CMK (cell line): ENCODE results near the gene HYAL4.
"Not testable (repeated sequence)": the region's sequence is repeated elsewhere in the genome, so short reads cannot be mapped to it uniquely, and the experiment has no call there.

Experiments
- DNase-seq: peaks from one replicate; pipeline ENCODE4 v3.0.0-alpha.2; 2010; ENCODE audit warnings: low read depth

Gene HYAL4

GRCh38 chr7:123844712-123845219, at the start of gene HYAL4:
Gene HYAL4 (plus strand): TSS chr7:123845169. CDS start chr7:123868274, 23,105 bp downstream.
- no peak for DNase-seq

GRCh38 chr7:123795917-123796316, 49.1 kb upstream of the HYAL4 start:
- no peak for DNase-seq

GRCh38 chr7:123796568-123796967, 48.4 kb upstream of the HYAL4 start:
- DNase-seq: no peak

GRCh38 chr7:123797673-123798531, 47.1 kb upstream of the HYAL4 start:
- DNase-seq: no peak

- DNase-seq: no peak
Measured at GRCh38 chr7:123798532-123799188, 46.3 kb upstream of the HYAL4 start.

- DNase-seq: no peak
Measured at GRCh38 chr7:123802249-123802648, 42.7 kb upstream of the HYAL4 start.

- no peak for DNase-seq
Measured at GRCh38 chr7:123805287-123805686, 39.7 kb upstream of the HYAL4 start.

- DNase-seq: no peak
Measured at GRCh38 chr7:123809471-123809870, 35.5 kb upstream of the HYAL4 start.

GRCh38 chr7:123811056-123811455, 33.9 kb upstream of the HYAL4 start:
- no peak for DNase-seq

GRCh38 chr7:123816916-123817315, 28.1 kb upstream of the HYAL4 start:
- no peak for DNase-seq

GRCh38 chr7:123819001-123819400, 26.0 kb upstream of the HYAL4 start:
- DNase-seq: no peak

GRCh38 chr7:123819795-123820194, 25.2 kb upstream of the HYAL4 start:
- not testable (repeated sequence) for DNase-seq

- no peak for DNase-seq
Measured at GRCh38 chr7:123820864-123821263, 24.1 kb upstream of the HYAL4 start.

GRCh38 chr7:123821320-123821719, 23.6 kb upstream of the HYAL4 start:
- DNase-seq: no peak

- DNase-seq: no peak
Measured at GRCh38 chr7:123823898-123824753, 20.8 kb upstream of the HYAL4 start.

GRCh38 chr7:123824754-123825067, 20.3 kb upstream of the HYAL4 start:
- no peak for DNase-seq

- DNase-seq: no peak
Measured at GRCh38 chr7:123828805-123829204, 16.2 kb upstream of the HYAL4 start.

GRCh38 chr7:123836656-123837055, 8.3 kb upstream of the HYAL4 start:
- DNase-seq: no peak

GRCh38 chr7:123839106-123839505, 5.9 kb upstream of the HYAL4 start:
- not testable (repeated sequence) for DNase-seq

- DNase-seq: not testable (repeated sequence)
Measured at GRCh38 chr7:123844142-123844541, 827 bp upstream of the HYAL4 start.

- no peak for DNase-seq
Measured at GRCh38 chr7:123845823-123846216, 851 bp downstream of the HYAL4 start.

GRCh38 chr7:123846217-123846891, 1.4 kb downstream of the HYAL4 start:
- DNase-seq: no peak
